GM12873 (cell line): ENCODE data around the gene DERL3.

ENCODE experiments used
- CTCF ChIP-seq: IDR thresholded peaks from 2 replicates; pipeline ENCODE4 v1.5.1; 2012; ENCODE audit warnings: low read depth, mild to moderate bottlenecking, moderate library complexity, low read length, control low read depth; ENCODE audit not compliant: insufficient read depth; ENCODE audit errors: missing control alignments

The DERL3 gene

GRCh38 chr22:23844739-23845202 lies 6.0 kb upstream of the DERL3 start:
- TF ChIP-seq CTCF, result no peak

- TF ChIP-seq CTCF, result no peak
These were observed 3.8 kb upstream of the DERL3 start for GRCh38 chr22:23842599-23842998.

GRCh38 chr22:23841736-23842445 lies 3.1 kb upstream of the DERL3 start:
- no peak for TF ChIP-seq CTCF

- no peak for TF ChIP-seq CTCF
These were observed 2.5 kb upstream of the DERL3 start for GRCh38 chr22:23841292-23841691.

GRCh38 chr22:23840026-23840425 lies 1.2 kb upstream of the DERL3 start:
- TF ChIP-seq CTCF, result no peak

- peak; percentile 2 for TF ChIP-seq CTCF
These were observed 710 bp downstream of the DERL3 start for GRCh38 chr22:23837911-23838680.

- TF ChIP-seq CTCF, result no peak
These were observed 1.3 kb downstream of the DERL3 start for GRCh38 chr22:23837496-23837859.
